Progenitor cell of endocrine pancreas (in vitro differentiated cells): Measurements from ENCODE around the gene HELLS. TPM values are rescaled to one million over a fixed set of nuclear protein-coding genes. Genes with fewer than 3 reads are reported as not detected.

Experiments
- DNase-seq: peaks from one replicate; pipeline ENCODE4 v3.0.0; 2021; ENCODE audit warnings: low spot score; ENCODE audit not compliant: unreplicated experiment
- H3K27ac Mint-ChIP-seq: 2 replicates; pipeline ENCODE4 v1.8.0; 2021; ENCODE audit warnings: mild to moderate bottlenecking, moderate library complexity, mixed read lengths
- H3K27me3 Mint-ChIP-seq: 2 replicates; pipeline ENCODE4 v1.8.0; 2021; ENCODE audit warnings: mixed read lengths
- H3K36me3 Mint-ChIP-seq: 2 replicates; pipeline ENCODE4 v1.8.0; 2022; ENCODE audit warnings: mixed read lengths; ENCODE audit not compliant: insufficient read depth
- H3K4me1 Mint-ChIP-seq: 2 replicates; pipeline ENCODE4 v1.8.0; 2021; ENCODE audit warnings: low read depth, mixed read lengths
- H3K4me3 Mint-ChIP-seq: 2 replicates; pipeline ENCODE4 v1.8.0; 2021; ENCODE audit warnings: low read depth, mild to moderate bottlenecking, moderate library complexity, mixed read lengths
- H3K9me3 Mint-ChIP-seq: 2 replicates; pipeline ENCODE4 v1.8.0; 2021; ENCODE audit warnings: low read depth, mixed read lengths
- CTCF ChIP-seq: fragments of 200-600 bp; sonication (generic); IDR thresholded peaks from one replicate; pipeline ENCODE4 v1.5.0; 2021; ENCODE audit warnings: antibody characterized with exemption, mild to moderate bottlenecking; ENCODE audit not compliant: unreplicated experiment
- total RNA-seq: library from RNA; stranded (reverse); gene quantifications from 2 replicates; pipeline ENCODE4 v1.2.1, GENCODE V29; 2021

HELLS gene
- total RNA-seq, 1 donor from 2014 or later = 132 TPM

GRCh38 chr10:94614558-94614957, 69.0 kb downstream of the HELLS start:
- H3K36me3 Mint-ChIP-seq = peaks cover 11% of the 10 kb centered on the region

GRCh38 chr10:94617389-94617944, 71.9 kb downstream of the HELLS start:
- no peak for TF ChIP-seq CTCF
- H3K36me3 Mint-ChIP-seq = peaks cover 6% of the 10 kb centered on the region
- H3K4me1 Mint-ChIP-seq = no peaks in the 10 kb centered on the region
- H3K9me3 Mint-ChIP-seq = no peaks in the 10 kb centered on the region
- H3K27ac Mint-ChIP-seq = no peak overlapping the region
- DNase-seq = no peak
- no peak overlapping the region for H3K4me3 Mint-ChIP-seq
- no peaks in the 10 kb centered on the region for H3K27me3 Mint-ChIP-seq

More at GRCh38 chr10:94614558-94614957, 69.0 kb downstream of the HELLS start:
- no peak for TF ChIP-seq CTCF
- Mint-ChIP-seq H3K27me3 (no peaks in the 10 kb centered on the region), H3K4me1 (no peaks in the 10 kb centered on the region), H3K27ac (no peak overlapping the region), H3K4me3 (no peak overlapping the region), H3K9me3 (no peaks in the 10 kb centered on the region)
- DNase-seq = no peak

GRCh38 chr10:94622666-94623205, 77.1 kb downstream of the HELLS start:
- Mint-ChIP-seq H3K4me1 (peaks cover 19% of the 10 kb centered on the region), H3K27ac (no peak overlapping the region), H3K27me3 (no peaks in the 10 kb centered on the region), H3K36me3 (peaks cover 4% of the 10 kb centered on the region), H3K9me3 (no peaks in the 10 kb centered on the region), H3K4me3 (no peak overlapping the region)
- DNase-seq = no peak
- TF ChIP-seq CTCF = no peak

- no peak for DNase-seq
- Mint-ChIP-seq H3K36me3 (peaks cover 4% of the 10 kb centered on the region), H3K4me1 (peaks cover 21% of the 10 kb centered on the region), H3K27ac (peak overlapping the region; percentile 42), H3K9me3 (no peaks in the 10 kb centered on the region), H3K27me3 (no peaks in the 10 kb centered on the region), H3K4me3 (no peak overlapping the region)
- TF ChIP-seq CTCF = no peak
These were observed 78.0 kb downstream of the HELLS start for GRCh38 chr10:94623572-94623971.

- Mint-ChIP-seq H3K36me3 (peaks cover 3% of the 10 kb centered on the region), H3K27ac (no peak overlapping the region), H3K27me3 (no peaks in the 10 kb centered on the region), H3K4me1 (peaks cover 21% of the 10 kb centered on the region), H3K4me3 (no peak overlapping the region), H3K9me3 (no peaks in the 10 kb centered on the region)
- no peak for TF ChIP-seq CTCF
- no peak for DNase-seq
These were observed 80.9 kb downstream of the HELLS start for GRCh38 chr10:94626476-94626875.
